HG03095 (cell line): ENCODE data around the gene AKAP7.
"Not testable (repeated sequence)": the region's sequence is repeated elsewhere in the genome, so short reads cannot be mapped to it uniquely, and the experiment has no call there.

ENCODE experiments used
- ATAC-seq: cut with Tn5 transposase; IDR thresholded peaks from one replicate; pipeline ENCODE4 v1.9.1; 2021; ENCODE audit warnings: moderate library complexity; ENCODE audit not compliant: unreplicated experiment

AKAP7 gene

DNA sequence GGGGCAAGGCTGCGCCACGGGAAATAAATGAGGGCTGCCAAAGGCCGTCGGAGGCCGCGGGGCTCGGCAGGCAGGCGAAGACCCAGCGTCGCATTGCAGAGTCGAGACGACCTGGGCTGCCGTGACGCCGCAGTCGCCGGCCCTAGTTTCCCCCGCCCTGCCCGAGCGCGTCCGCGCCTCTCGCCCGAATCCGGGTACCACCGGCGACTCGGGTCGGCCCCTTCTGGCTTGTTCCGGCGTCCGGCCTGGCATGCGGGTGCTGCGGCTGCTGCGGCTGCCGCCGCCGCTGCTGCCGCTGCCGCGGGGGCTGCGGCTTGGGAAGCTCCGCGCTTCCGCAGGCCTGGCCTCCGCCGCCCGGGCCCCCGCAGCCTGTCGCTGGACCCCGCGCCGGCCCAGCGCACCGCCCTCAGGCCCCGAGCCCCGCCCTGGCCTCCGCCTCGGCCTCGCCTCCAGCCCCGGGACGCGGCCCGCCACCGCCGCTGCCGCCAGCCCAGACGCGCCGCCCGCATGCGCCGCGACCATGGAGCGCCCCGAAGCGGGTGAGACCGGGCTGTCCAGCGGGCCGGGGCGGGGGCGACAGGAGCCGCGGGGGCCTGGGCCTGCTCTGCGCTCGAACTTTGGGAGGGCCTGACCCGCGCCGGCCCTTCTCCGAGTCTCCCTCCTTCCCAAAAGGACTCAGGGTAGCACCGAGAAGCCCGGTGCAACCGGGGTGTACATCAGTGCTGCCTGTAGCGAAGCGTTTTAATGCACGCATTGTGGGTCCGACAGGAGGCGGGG, at the start of gene AKAP7:
Gene AKAP7 (plus strand): TSS at position 224 of the 777 bp plus-strand sequence. CDS start 297 bp downstream, at position 521.
- ATAC-seq, result peak; percentile 77

DNA sequence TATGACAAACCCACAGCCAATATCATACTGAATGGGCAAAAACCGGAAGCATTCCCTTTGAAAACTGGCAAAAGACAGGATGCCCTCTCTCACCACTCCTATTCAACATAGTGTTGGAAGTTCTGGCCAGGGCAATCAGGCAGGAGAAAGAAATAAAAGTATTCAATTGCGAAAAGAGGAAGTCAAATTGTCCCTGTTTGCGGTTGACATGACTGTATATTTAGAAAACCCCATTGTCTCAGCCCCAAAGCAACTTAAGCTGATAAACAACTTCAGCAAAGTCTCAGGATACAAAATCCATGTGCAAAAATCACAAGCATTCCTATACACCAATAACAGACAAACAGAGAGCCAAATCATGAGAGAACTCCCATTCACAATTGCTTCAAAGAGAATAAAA, 44.9 kb upstream of the AKAP7 start:
- ATAC-seq, result not testable (repeated sequence)

DNA sequence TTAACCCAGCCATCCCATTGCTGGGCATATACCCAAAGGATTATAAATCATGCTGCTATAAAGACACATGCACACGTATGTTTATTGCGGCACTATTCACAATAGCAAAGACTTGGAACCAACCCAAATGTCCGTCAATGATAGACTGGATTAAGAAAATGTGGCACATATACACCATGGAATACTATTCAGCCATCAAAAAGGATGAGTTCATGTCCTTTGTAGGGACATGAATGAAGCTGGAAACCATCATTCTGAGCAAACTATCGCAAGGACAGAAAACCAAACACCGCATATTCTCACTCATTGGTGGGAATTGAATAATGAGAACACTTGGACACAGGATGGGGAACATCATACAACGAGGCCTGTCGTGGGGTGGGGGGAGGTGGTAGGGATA, 43.3 kb upstream of the AKAP7 start:
- ATAC-seq, result not testable (repeated sequence)

DNA sequence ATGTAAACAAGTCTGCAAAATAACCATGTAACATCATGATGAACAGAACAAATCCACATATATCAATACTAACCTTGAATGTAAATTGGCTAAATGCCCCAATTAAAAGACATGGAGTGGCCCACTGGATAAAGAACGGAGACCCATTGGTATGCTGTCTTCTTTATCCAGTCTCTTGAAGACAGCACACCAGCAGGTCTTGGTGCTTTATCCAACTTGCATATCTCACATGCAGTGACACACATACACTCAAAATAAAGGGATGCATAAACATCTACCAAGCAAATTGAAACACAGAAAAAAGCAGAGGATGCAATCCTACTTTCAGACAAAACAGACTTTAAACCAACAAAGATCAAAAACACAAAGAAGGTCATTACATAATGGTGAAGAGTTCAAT, 41.9 kb upstream of the AKAP7 start:
- ATAC-seq, result no peak

DNA sequence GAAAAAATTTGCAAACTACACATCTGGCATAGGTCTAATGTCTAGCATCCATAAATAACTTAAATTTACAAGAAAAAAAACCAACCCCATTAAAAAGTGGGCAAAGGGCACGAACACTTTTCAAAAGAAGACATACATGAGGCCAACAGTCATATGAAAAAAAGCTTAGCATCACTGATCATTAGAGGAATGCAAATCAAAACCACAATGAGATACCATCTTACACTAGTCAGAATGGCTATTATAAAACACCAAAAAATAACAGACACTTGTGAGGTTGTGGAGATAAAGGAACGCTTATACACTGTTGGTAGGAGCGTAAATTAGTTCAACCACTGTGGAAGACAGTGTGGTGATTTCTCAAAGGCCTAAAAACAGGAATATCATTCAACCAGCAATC, 38.5 kb upstream of the AKAP7 start:
- ATAC-seq, result no peak

DNA sequence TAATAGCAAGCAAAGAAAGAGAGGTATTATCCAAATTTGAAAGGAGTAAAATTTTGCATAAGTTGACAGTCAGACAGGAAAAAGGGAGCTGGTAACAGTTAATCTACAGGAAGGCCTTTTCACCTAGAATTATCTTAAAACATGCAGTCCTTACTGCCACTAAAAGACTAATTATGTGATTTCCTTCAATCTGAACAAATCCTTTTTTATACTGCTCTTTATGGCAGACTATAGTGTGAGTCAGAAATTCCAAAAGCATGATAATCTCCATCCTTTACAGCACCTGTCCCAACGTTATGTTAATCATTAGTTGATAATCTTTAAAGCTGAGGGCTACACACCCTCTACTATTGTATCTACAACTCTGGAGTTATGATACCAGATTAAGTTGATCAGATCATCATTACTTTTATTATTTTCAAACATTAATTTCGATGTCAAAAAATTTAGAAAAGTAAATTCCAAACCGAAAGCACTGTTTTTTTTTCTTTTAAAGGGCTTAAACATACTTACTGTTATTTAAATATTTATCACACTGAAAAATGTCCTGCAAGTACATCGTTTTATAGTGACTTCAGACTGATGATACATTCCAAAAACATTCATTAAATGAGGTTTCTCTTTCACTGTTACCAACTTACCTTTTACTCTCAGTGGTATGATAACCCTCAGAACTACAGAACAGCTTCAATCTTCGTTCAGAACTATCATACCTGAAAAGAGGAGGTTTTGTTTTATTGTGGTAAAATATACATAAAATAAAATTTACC, 33.2 kb upstream of the AKAP7 start:
- no peak for ATAC-seq

DNA sequence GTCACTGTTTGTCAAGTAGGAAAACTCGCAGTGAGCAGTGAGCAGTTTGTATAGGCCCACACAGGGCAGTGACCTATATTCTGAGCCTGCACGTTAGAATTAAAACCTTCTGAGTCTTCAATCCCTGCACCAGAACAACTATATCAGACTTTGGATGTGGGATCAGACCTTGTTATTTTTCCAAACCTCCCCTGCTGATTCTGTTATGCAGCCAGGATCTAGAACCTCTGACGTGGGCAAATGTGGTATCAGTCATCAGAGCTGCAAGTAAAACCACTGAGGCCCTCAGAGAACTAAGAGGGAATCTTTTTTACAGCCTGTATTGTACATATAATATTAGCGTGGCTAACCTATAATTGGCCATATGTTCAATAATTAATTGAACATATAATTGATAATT, 32.0 kb upstream of the AKAP7 start:
- ATAC-seq, result no peak

DNA sequence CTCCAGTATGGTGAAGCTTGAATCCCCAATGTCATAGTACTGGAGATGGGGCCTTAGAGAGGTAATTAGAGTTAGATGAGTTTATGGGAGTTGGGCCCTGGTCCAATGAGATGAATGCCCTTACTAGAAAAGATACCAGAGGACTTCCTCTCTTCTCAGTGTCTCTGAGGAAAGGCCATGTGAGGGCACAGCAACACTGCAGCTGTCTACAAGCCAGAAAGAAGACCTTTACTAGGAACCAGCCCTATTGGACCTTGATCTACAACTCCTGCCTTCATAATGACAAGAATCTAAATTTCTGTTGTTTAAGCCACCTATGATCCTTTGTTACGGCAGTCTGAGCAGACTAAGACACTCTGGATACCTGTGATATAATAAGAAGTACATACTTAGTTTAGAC, 31.4 kb upstream of the AKAP7 start:
- ATAC-seq, result no peak

DNA sequence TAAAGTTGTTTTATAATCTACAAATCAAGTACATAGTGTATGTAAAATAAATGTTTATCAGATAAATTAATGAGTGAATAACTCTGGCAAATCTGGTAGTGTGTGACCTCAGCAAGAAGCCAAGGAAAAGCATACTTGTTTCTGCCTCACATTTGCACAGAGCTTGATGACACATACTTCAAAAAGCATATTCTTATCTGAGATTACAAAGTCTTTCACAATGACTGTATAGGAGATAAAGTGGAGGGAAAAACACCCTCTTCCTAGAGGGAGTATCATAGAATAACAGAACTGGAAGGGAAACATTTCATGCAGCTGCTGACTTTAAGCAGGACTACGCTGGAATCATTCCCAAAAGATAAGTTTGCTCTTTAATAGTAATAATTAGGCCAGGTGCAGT, 28.1 kb upstream of the AKAP7 start:
- no peak for ATAC-seq

DNA sequence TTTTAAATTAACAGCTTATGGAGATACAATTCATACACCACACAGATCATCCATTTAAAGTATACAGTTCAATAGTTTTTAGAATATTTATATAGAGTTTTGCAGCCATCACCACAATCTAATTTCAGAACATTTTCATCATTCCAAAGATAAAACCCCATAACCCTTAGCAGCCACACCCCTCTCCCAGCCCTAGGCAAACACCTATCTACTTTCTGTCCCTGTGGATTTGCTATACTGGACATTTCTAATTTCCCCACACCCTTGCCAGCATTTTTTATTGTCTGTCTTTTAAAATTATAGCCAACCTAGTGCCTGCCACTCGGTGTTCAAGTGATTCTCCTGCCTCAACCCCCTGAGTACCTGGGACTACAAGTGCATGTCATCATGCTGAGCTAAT, 23.0 kb upstream of the AKAP7 start:
- no peak for ATAC-seq

DNA sequence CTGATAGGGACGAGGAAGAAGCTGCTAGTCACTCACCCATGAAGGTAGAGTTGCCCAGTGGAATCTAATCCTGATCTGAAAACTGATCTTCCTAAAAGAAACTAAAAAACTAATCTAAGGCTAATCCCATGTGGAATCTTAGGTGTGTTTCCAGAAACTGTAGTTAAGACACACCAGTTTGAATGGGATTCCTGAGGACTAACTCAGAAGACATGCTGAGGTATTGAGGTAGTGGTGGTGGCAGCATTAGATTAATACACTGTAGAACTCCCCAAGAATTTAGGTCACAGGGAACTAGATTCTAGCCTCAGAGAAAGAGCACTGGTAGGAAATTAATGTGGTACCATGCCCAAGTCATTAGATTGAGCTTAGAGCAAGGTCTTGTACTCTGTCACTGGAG, 19.6 kb upstream of the AKAP7 start:
- no peak for ATAC-seq

DNA sequence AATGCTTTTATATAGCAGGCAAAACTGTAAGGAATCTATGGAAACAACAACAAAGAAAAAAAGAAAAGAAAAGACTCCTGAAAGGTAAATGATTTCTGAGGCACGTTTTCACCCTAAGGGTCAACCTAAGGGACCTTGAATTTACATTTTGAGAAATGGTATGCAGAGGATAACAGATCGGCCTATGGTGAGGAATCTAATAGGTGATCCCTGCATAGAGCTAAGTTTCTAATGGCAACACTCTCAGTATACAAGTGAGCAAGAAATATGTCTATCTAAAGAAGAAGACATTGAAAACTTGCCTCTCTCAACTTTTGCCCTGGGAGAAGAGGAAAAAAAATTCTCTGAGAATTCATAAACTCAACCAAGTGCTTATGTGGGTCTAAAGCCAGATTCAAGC, 18.9 kb upstream of the AKAP7 start:
- ATAC-seq, result no peak

DNA sequence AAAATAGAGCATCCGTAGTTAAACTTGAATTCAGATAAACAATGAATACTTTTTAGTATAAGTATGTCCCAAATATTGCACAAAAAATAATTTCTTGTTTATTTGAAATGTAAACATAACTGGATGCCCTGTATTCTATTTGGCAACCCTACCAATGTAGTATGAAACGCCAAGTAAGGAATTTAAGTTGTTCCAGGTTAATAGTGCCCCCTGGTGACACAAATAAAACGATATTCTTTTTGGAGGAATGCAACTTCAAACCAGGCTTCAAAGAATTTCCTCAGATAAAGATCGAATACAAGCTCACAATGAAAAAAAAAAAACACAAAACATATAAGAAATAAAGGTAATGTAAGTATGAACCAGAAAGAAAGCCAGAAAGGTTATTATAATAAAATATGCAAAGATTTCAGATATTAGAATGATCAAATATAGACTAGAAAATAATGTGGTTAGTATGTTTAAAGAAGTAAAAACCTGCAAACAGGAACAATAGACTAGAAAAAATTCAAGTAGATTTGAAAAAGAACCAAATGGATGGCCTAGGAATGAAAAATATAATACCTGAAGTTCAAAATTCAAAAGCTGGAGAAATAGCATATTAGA, 18.4 kb upstream of the AKAP7 start:
- no peak for ATAC-seq

DNA sequence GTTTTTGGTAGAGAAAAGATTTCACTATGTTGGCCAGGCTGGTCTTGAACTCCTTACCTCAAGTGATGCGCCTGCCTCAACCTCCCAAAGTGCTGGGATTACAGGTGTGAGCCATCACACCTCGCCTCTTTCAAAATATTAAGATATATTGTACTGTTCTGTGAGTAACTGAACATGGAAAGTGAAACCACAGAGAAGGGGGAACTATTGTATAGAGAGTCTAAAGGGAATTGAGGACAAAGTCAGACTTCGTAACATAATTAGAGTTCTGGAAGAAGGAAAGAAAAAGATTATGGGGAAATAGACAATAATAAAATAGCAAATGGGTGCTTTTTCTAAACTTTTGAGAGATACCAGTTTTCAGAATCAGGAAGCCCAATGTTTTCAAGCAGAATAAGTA, 17.4 kb upstream of the AKAP7 start:
- no peak for ATAC-seq

DNA sequence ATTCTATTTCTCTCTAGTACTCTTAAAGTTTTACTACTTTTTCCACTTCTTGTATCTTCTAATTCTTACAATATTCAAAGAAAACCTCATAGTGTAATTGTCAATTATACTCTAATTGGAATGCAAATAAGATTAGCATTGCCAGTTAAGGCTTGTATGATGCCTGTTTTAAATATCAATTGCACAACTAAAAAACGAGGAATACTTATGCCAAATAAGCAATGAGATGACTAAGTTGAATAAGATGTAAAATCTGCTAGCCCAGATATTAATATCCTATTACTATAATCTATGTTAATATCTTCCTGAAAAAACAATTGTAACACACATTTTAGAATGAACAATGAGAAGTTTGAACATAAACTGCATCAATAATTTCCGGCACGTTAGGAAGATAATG, 13.3 kb upstream of the AKAP7 start:
- ATAC-seq, result no peak

DNA sequence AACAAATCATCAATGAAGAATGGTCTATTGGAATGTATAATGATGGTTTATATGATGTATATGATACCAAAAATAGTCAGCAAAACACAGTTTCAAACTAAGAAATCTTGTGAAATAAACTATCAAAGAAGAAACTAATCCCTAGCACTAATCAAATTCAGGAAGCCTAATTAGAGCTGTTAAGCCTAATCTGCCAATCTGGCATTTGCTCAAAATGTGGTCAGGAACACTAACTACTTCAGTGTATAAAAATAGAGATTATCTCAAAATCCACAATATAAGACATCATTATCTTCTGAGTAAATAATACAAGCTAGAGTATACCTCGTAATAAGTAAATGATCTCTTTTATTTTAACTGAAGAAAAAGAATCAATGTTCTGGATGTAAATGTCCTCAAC, 12.8 kb upstream of the AKAP7 start:
- ATAC-seq, result no peak

DNA sequence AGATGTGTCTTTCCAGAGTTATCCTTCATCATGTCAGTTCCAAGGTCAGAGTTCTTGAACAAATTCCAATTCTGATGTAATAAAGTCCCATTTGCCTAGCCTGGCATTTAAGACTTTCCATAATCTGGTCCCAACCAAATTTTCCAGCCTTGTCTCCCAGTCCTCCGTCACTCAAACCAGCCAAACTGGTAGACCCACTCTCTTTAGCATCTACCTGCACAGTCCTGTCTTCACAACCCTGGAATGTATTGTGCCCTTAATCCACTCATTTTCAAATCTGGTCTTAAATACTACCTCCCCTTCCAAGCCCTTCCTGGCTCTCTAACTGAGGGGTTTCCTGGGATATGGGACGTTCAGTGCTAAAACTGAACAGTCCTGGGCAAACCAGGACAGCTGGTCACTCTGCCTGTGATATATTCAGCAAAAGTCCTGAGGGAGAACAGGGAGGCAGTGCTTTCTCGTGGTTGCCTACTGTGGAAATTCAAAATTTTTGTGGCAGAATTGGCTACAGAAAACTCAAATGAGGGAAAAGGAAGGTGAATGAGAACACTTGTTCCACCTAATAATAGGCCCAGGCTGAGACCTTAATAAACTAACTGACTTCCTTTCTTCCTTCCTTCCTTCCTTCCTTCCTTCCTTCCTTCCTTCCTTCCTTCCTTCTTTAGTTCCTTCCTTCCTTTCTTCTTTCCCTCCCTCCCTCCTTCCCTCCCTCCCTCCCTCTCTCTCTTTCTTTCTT, 10.8 kb upstream of the AKAP7 start:
- ATAC-seq, result no peak

DNA sequence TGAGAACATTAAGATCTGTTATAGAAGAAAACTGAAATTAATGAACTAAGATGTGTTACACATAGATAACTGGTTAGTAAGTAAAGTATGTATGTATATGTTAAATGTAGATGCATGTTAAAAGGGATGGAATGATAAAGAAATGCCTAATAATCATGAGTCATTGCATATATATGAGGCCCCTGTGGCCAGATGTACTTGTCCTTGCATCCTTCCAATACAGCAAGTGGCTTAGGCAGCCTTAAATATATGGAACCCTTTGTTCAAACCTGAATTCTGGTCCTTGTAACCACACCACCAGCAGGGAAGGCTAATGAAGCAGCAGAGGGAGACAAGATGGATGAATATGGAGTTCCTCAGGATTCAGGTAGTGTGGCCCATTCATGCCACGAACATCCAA, 9.8 kb upstream of the AKAP7 start:
- ATAC-seq, result no peak

DNA sequence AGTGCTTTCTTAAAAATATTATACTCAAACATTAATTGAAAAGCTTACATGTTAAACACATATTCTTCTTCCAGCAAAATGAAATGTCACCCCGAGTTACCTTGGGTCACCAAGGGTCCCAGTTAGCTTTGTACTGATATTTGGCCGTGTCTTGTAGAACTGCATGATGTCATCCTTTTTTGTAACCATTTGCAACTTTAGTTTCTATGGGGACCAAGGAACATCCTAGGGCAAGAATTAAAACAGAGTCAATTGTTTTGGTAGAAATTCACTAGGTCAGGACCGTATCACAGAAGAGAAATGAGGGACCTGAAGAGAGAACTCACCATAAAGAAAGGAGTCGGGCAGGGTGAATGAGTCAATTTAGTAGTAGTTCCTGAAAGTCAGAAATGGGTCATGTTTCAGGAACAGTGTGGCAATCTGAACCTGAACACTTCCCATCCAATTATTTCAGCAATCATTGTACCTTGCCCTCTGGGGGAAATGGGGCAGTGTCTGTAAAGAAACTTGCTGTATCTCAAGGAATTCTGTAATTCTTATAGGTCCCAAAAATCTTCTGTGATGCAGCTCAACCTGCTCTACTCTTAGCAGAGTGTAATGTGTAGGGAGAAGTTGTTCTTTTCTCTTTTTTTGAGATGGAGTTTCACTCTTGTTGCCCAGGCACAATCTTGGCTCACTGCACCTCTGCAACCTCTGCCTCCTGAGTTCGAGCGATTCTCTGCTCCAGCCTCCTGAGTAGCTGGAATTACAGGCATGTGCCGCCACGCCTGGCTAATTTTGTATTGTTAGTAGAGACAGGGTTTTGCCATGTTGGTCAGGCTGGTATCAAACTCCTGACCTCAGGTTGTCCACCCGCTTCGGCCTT, 5.3 kb upstream of the AKAP7 start:
- ATAC-seq, result no peak

DNA sequence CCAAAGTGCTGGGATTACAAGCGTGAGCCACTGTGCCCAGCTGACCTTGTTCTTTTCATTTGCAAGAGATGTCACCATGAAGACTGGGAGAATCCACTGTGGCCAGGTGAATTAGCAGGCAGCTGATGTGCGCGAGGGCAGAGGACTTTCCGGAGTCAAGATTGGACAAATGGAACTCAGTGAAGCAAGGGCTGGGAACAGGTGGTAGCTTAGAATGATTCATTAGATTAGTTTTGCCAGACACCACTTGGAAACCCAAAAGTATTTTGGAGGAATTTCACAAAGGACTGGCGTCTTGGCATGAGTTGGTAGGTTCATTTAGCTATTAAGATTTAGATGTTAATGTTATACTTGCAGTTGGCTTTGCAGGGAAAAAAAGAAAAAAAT, 4.7 kb upstream of the AKAP7 start:
- ATAC-seq, result no peak
